ENCODE results near the gene VRK1.

GRCh38 chr14:96764012-96764411, 33.2 kb upstream of the VRK1 start:
- TF ChIP-seq POLR2A (IDR thresholded peaks at IDR 0.05; ENCODE audit: low read depth, low read length) (no peak), TAF1 (IDR thresholded peaks at IDR 0.05; ENCODE audit: borderline replicate concordance, low read depth, low read length) (no peak), POLR2AphosphoS5 (IDR thresholded peaks at IDR 0.05; ENCODE audit: low read depth, low read length) (no peak)
